ENCODE data around the gene CDC27.
"Not testable (repeated sequence)": the region's sequence is repeated elsewhere in the genome, so short reads cannot be mapped to it uniquely, and the experiment has no call there.

Gene CDC27

GRCh38 chr17:47072886-47073285 is 116.2 kb downstream of the CDC27 start:
- DNase-seq (ENCODE audit: low read depth in 2 of 2, low spot score in 1 of 2), result no peak

DNA sequence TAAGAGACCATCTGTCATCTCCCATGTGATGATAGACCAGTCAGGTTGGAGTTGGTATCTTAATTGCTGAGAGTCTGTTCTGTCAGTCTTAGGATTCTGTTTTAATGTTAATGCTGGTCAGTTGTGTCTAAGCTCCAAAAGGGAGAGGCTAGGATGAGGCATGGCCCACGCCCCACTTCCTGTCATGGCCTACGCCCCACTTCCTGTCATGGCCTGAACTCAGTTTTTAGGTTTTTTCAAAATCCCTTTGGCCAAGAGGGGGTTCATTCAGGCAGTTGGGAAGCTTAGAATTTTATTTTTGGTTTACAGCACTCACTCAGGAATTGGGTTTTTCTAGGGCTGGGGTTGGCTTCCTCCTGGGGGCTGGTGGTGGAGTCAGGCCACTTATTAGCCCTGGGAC is 117.9 kb downstream of the CDC27 start:
- not testable (repeated sequence) for DNase-seq (ENCODE audit: low read depth in 2 of 2, low spot score in 1 of 2)

DNA sequence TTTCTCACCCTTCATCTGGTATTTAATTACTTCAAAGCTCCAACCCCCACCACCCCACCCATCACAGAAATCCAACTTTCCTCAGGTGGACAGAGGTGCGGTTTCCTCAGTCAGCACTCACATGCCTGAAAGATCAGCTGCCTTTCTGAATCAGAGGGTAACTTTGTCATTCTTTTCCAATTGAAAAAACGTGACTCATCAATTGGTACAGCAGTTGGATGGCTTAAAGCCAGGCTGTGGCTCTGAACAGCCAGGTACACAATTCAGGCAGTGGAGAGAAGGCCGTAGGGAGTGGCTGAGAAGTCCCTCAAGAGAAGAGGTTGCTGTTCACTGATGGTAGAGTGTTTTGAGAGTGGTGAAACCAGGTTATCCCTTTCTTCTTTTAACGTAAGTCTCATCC is 118.8 kb downstream of the CDC27 start:
- DNase-seq (ENCODE audit: low read depth in 2 of 2, low spot score in 1 of 2), result not testable (repeated sequence)
